Measurements from ENCODE around the gene CCDC150.

CCDC150 gene

DNA sequence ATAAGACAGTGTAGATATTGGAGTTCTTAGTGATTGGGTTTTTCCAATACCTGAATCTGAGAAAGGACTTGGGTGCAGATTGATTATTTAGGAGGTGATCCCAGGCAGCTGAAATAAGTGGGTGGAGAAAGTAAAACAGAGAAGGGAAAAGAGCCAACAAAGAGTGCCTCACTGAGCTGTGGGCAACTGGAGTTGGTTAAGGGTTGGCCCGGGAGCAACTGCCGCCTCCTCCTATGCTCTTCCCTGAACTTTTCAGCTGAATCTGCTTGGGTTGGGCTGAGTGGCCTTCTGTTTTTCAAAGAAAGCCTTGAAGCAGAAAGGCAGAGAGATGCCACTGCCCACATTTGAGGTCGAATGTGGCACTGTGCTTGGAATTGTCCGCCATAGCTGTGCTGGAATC, 20.9 kb upstream of the CCDC150 start:
- H3K4me1 ChIP-seq (ENCODE audit: control insufficient read depth, insufficient read depth, low read length, poor library complexity, severe bottlenecking), result no peaks in the 10 kb centered on the region
- H3K9me3 ChIP-seq (ENCODE audit: control insufficient read depth, low read length), result no peaks in the 10 kb centered on the region
- no peak overlapping the region for H3K27ac ChIP-seq (ENCODE audit: insufficient read depth, low read length, poor library complexity, severe bottlenecking)

DNA sequence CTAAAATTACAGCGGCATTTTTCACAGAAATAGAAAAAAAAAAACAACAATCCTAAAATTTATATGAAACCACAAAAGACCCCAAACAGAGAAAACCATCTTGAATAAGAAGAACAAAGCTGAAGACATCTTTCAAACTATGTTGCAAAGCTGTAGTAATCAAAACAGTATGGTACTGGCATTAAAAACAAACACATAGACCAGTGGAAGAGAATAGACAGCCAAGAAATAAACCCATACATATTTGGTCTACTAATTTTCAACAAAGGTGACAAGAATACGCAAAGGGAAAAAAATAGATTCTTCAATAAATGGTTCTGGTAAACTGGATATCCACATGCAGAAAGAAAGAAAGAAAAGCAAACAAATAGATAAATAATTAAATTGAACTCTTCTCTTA, 9.0 kb upstream of the CCDC150 start:
- Histone ChIP-seq H3K4me3 (ENCODE audit: insufficient read depth, low read depth, low read length, poor library complexity, severe bottlenecking) (no peak overlapping the region), H3K9me3 (ENCODE audit: control insufficient read depth, low read length) (no peaks in the 10 kb centered on the region), H3K36me3 (ENCODE audit: control insufficient read depth, insufficient read depth, low read length) (no peaks in the 10 kb centered on the region), H3K4me1 (ENCODE audit: control insufficient read depth, insufficient read depth, low read length, poor library complexity, severe bottlenecking) (no peaks in the 10 kb centered on the region), H3K27me3 (replicated peaks; ENCODE audit: control insufficient read depth, insufficient read depth, low read length, poor library complexity, severe bottlenecking) (no peaks in the 10 kb centered on the region), H3K27ac (ENCODE audit: insufficient read depth, low read length, poor library complexity, severe bottlenecking) (no peak overlapping the region)
- no peak for DNase-seq

More for the DNA sequence above, 20.9 kb upstream of the CCDC150 start:
- DNase-seq, result no peak
- no peaks in the 10 kb centered on the region for H3K36me3 ChIP-seq (ENCODE audit: control insufficient read depth, insufficient read depth, low read length)
- H3K4me3 ChIP-seq (ENCODE audit: insufficient read depth, low read depth, low read length, poor library complexity, severe bottlenecking), result no peak overlapping the region
- no peaks in the 10 kb centered on the region for H3K27me3 ChIP-seq (replicated peaks; ENCODE audit: control insufficient read depth, insufficient read depth, low read length, poor library complexity, severe bottlenecking)

DNA sequence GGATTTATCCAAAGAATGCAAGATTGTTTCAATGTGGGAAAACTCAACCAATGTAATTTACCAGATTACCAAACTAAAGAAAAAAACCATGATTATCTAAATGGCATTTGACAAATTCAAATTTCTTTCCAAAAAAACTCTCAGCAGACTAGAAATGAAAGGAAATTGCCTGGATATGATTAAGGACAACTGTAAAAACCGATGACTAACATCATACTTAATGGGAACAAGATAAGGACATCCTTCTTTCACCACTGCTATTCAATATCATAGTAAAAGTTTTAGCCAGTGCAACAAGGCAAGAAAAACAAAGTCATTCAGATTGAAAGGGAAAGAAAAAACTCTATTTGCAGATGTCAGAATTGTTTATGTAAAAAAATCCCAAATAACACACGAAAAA, 4.4 kb upstream of the CCDC150 start:
- no peaks in the 10 kb centered on the region for H3K27me3 ChIP-seq (replicated peaks; ENCODE audit: control insufficient read depth, insufficient read depth, low read length, poor library complexity, severe bottlenecking)
- H3K36me3 ChIP-seq (ENCODE audit: control insufficient read depth, insufficient read depth, low read length), result no peaks in the 10 kb centered on the region
- no peak for DNase-seq
- no peaks in the 10 kb centered on the region for H3K9me3 ChIP-seq (ENCODE audit: control insufficient read depth, low read length)
- H3K27ac ChIP-seq (ENCODE audit: insufficient read depth, low read length, poor library complexity, severe bottlenecking), result no peak overlapping the region
- H3K4me1 ChIP-seq (ENCODE audit: control insufficient read depth, insufficient read depth, low read length, poor library complexity, severe bottlenecking), result peaks cover 3% of the 10 kb centered on the region
- H3K4me3 ChIP-seq (ENCODE audit: insufficient read depth, low read depth, low read length, poor library complexity, severe bottlenecking), result no peak overlapping the region

DNA sequence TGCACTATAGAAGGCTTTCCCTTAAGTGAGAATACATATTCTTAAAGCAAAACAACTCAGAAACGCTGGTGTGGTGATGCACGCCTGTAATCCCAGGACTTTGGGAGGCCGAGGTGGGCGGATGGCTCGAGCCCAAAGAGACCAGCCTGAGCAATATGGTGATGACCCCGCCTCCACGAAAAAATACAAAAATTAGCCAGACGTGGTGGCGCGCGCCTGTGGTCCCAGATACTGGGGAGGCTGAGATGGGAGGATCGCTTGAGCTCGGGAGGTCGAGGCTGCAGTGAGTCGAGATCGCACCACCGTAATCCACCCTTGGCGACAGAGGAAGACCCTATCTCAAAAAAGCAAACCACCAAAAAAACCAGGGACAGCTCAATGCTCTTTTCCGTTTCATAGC, 750 bp upstream of the CCDC150 start:
- Histone ChIP-seq H3K27me3 (replicated peaks; ENCODE audit: control insufficient read depth, insufficient read depth, low read length, poor library complexity, severe bottlenecking) (no peaks in the 10 kb centered on the region), H3K27ac (ENCODE audit: insufficient read depth, low read length, poor library complexity, severe bottlenecking) (no peak overlapping the region), H3K4me1 (ENCODE audit: control insufficient read depth, insufficient read depth, low read length, poor library complexity, severe bottlenecking) (peaks cover 4% of the 10 kb centered on the region), H3K36me3 (ENCODE audit: control insufficient read depth, insufficient read depth, low read length) (no peaks in the 10 kb centered on the region), H3K9me3 (ENCODE audit: control insufficient read depth, low read length) (no peaks in the 10 kb centered on the region), H3K4me3 (ENCODE audit: insufficient read depth, low read depth, low read length, poor library complexity, severe bottlenecking) (no peak overlapping the region)
- DNase-seq, result no peak

DNA sequence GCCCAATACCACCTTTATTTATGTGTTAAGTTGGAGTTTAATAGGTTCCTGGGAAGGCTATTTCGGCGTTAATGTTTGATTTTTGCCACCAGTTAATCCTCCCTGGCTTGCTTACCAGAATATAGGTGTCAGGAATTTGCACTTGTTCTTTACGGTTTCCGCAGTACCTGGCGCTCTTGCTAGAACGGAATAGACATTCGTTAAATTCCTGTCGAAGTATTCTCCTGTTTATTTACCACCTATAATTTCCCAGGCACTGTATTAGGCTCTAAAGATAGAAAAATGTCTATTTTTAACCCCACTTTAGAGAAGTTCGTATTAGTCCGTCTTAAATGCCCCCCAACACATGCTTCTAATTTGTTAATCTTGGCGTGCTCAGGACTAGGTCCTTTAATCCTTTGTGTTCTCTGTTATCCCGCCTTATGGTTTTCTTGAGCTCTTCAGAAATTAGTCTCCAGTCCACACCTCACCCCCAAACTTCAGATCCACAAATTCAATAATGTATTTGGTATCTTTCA, 575 bp downstream of the CCDC150 start:
- H3K9me3 ChIP-seq (ENCODE audit: control insufficient read depth, low read length), result no peaks in the 10 kb centered on the region
- H3K27me3 ChIP-seq (replicated peaks; ENCODE audit: control insufficient read depth, insufficient read depth, low read length, poor library complexity, severe bottlenecking), result no peaks in the 10 kb centered on the region
- no peak overlapping the region for H3K27ac ChIP-seq (ENCODE audit: insufficient read depth, low read length, poor library complexity, severe bottlenecking)
- H3K4me1 ChIP-seq (ENCODE audit: control insufficient read depth, insufficient read depth, low read length, poor library complexity, severe bottlenecking), result peaks cover 4% of the 10 kb centered on the region
- no peaks in the 10 kb centered on the region for H3K36me3 ChIP-seq (ENCODE audit: control insufficient read depth, insufficient read depth, low read length)
- H3K4me3 ChIP-seq (ENCODE audit: insufficient read depth, low read depth, low read length, poor library complexity, severe bottlenecking), result peak overlapping the region; percentile 69
- no peak for DNase-seq

DNA sequence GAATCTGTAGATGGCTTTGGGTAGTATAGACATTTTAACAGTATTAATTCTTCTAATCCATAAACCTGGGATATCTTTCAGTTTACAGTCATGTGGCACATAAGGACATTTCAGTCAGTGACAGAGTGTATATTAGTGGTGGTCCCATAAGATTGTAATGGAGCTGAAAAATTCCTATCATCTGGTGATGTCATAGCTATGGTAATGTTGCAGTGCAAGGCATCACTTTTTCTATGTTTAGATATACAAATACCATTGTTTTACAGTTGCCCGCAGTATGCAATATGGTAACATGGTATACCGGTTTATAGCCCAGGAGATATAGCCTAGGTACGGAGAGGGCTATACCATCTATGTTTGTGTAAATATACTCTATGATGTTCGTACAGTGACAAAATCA, 9.7 kb downstream of the CCDC150 start:
- no peak for DNase-seq
- peaks cover 10% of the 10 kb centered on the region for H3K9me3 ChIP-seq (ENCODE audit: control insufficient read depth, low read length)
- H3K36me3 ChIP-seq (ENCODE audit: control insufficient read depth, insufficient read depth, low read length), result no peaks in the 10 kb centered on the region
- no peaks in the 10 kb centered on the region for H3K27me3 ChIP-seq (replicated peaks; ENCODE audit: control insufficient read depth, insufficient read depth, low read length, poor library complexity, severe bottlenecking)
- no peaks in the 10 kb centered on the region for H3K4me1 ChIP-seq (ENCODE audit: control insufficient read depth, insufficient read depth, low read length, poor library complexity, severe bottlenecking)
- H3K27ac ChIP-seq (ENCODE audit: insufficient read depth, low read length, poor library complexity, severe bottlenecking), result no peak overlapping the region
- no peak overlapping the region for H3K4me3 ChIP-seq (ENCODE audit: insufficient read depth, low read depth, low read length, poor library complexity, severe bottlenecking)

DNA sequence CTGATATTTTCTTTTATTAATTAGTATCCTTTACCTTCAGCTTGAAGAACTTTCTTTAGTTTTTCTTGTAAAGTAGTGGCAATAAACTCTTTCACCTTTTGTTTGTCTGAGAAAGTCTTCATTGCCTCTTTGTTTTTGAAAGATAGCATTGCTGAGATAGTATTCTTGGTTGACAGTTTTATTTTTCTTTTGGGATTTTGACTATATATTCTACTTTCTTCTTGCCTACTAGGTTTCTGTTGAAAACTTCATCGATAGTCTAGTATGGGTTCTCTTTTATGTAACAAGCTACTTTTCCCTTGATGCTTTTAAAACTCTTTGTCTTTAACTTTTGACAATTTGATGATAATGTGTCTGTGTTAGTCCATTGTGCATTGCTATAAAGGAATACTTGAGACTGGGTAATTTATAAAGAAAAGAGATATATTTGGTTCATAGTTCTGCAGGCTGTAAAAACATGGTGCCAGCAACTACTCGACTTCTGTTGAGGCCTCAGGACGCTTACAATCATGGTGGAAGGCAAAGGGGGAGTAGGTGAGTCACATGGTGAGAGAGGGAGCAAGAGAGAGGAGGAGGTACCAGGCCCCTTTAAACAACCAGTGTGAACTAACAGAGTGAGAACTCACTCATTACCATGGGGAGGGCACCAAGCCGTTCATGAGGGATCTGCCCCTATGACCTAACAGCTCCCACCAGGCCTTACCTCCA, 12.0 kb downstream of the CCDC150 start:
- H3K9me3 ChIP-seq (ENCODE audit: control insufficient read depth, low read length), result peaks cover 10% of the 10 kb centered on the region
- H3K27ac ChIP-seq (ENCODE audit: insufficient read depth, low read length, poor library complexity, severe bottlenecking), result no peak overlapping the region
- H3K4me1 ChIP-seq (ENCODE audit: control insufficient read depth, insufficient read depth, low read length, poor library complexity, severe bottlenecking), result no peaks in the 10 kb centered on the region
- no peaks in the 10 kb centered on the region for H3K27me3 ChIP-seq (replicated peaks; ENCODE audit: control insufficient read depth, insufficient read depth, low read length, poor library complexity, severe bottlenecking)
- no peak overlapping the region for H3K4me3 ChIP-seq (ENCODE audit: insufficient read depth, low read depth, low read length, poor library complexity, severe bottlenecking)
- H3K36me3 ChIP-seq (ENCODE audit: control insufficient read depth, insufficient read depth, low read length), result no peaks in the 10 kb centered on the region
- no peak for DNase-seq

DNA sequence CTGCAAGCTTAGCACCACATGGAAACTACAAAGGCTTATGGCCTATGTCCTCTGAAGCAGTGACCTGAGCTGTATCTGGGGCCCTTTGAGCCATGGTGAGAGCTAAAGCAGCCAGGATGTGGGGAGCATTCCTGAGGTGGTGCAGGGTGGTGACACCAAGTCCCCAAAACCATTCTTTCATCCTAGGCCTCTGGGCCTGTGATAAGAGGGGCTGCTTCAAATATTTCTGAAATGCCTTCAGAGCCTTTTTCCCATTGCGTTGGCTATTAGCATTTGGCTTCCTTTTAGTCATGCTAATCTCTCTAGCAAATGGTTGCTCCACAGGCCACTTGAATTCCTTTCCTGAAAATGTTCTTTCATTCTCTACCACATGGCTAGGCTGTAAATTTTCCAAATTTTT, 13.4 kb downstream of the CCDC150 start:
- Histone ChIP-seq H3K27ac (ENCODE audit: insufficient read depth, low read length, poor library complexity, severe bottlenecking) (no peak overlapping the region), H3K4me3 (ENCODE audit: insufficient read depth, low read depth, low read length, poor library complexity, severe bottlenecking) (no peak overlapping the region), H3K9me3 (ENCODE audit: control insufficient read depth, low read length) (peaks cover 10% of the 10 kb centered on the region), H3K4me1 (ENCODE audit: control insufficient read depth, insufficient read depth, low read length, poor library complexity, severe bottlenecking) (no peaks in the 10 kb centered on the region), H3K36me3 (ENCODE audit: control insufficient read depth, insufficient read depth, low read length) (no peaks in the 10 kb centered on the region), H3K27me3 (replicated peaks; ENCODE audit: control insufficient read depth, insufficient read depth, low read length, poor library complexity, severe bottlenecking) (no peaks in the 10 kb centered on the region)
- no peak for DNase-seq

DNA sequence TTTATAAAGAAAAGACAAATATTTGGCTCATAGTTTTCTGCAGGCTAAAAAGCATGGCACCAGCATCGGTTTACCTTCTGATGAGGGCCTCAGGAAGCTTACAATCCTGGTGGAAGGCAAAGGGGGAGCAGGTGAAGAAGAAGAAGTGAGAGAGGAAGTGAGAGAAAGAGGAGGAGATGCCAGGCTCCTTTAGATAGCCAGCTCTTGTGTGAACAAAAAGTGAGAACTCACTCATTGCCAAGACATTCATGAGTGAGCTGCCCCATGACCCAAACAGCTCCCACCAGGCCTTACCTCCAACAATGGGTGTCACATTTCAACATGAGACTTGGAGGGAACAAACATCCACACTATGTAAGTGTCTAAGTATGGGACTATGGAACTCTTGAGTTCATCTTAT, 14.3 kb downstream of the CCDC150 start:
- no peak for DNase-seq
- H3K4me3 ChIP-seq (ENCODE audit: insufficient read depth, low read depth, low read length, poor library complexity, severe bottlenecking), result no peak overlapping the region
- H3K4me1 ChIP-seq (ENCODE audit: control insufficient read depth, insufficient read depth, low read length, poor library complexity, severe bottlenecking), result no peaks in the 10 kb centered on the region
- no peaks in the 10 kb centered on the region for H3K27me3 ChIP-seq (replicated peaks; ENCODE audit: control insufficient read depth, insufficient read depth, low read length, poor library complexity, severe bottlenecking)
- no peak overlapping the region for H3K27ac ChIP-seq (ENCODE audit: insufficient read depth, low read length, poor library complexity, severe bottlenecking)
- H3K36me3 ChIP-seq (ENCODE audit: control insufficient read depth, insufficient read depth, low read length), result no peaks in the 10 kb centered on the region
- peaks cover 10% of the 10 kb centered on the region for H3K9me3 ChIP-seq (ENCODE audit: control insufficient read depth, low read length)

DNA sequence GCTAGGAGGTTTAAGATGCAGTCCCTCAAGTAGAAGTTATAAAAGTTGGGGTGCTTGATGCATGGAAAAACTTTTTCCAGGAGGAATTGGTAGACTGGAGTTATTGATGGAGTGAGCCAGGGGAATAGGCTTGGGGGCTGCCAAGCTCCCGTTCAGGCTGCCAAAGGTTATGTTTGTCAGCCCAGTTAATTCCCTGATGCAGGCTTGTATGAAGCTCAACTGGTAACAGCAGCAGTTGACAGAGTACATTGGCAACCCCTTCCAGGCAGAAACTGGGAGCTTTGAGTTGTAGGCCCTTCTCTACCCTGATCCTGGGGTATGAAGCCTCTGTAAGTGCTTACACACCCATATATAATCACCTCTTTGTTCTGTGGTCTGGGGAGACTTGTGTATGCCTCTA, 16.2 kb downstream of the CCDC150 start:
- Histone ChIP-seq H3K36me3 (ENCODE audit: control insufficient read depth, insufficient read depth, low read length) (no peaks in the 10 kb centered on the region), H3K27me3 (replicated peaks; ENCODE audit: control insufficient read depth, insufficient read depth, low read length, poor library complexity, severe bottlenecking) (no peaks in the 10 kb centered on the region), H3K4me1 (ENCODE audit: control insufficient read depth, insufficient read depth, low read length, poor library complexity, severe bottlenecking) (no peaks in the 10 kb centered on the region), H3K27ac (ENCODE audit: insufficient read depth, low read length, poor library complexity, severe bottlenecking) (no peak overlapping the region), H3K4me3 (ENCODE audit: insufficient read depth, low read depth, low read length, poor library complexity, severe bottlenecking) (no peak overlapping the region), H3K9me3 (ENCODE audit: control insufficient read depth, low read length) (peaks cover 10% of the 10 kb centered on the region)
- DNase-seq, result no peak

Data from effector memory CD4-positive, alpha-beta T cell (primary cell).